PC-9 (cell line): ENCODE results near the gene LIME1. TPM values are rescaled to one million over a fixed set of nuclear protein-coding genes. Genes with fewer than 3 reads are reported as not detected.

Source experiments
- BruUV-seq: library from RNA; stranded (reverse); fragments of 400-500 nt; replicated peaks from 2 replicates; lab custom pipeline; 2021; lab: Mats Ljungman, UMichigan
- CTCF ChIA-PET: fragments of 300-600 bp; sonication (Branson Sonifier 250); formaldehyde crosslinking; loops from one replicate; lab custom pipeline; 2022; ENCODE audit warnings: antibody characterized with exemption; lab: Charles Lee
- POLR2A ChIA-PET: fragments of 300-600 bp; sonication (Branson Sonifier 250); formaldehyde crosslinking; loops from one replicate; lab custom pipeline; 2022; ENCODE audit warnings: antibody characterized with exemption; ENCODE audit not compliant: unreplicated experiment; lab: Charles Lee
- DNase-seq, 2 experiments: peaks; one replicate each; pipeline versions ENCODE4 v3.0.0 to v3.0.0-alpha.2; 2015 to 2022; ENCODE audit warnings: mixed read lengths in 1 of 2
- H2AFZ ChIP-seq: fragments of 200-600 bp; sonication (generic); 2 replicates; pipeline ENCODE4 v1.8.1; 2017; ENCODE audit warnings: antibody characterized with exemption
- H3F3A ChIP-seq: fragments of 200-600 bp; sonication (generic); 2 replicates; pipeline ENCODE4 v1.8.1; 2017; ENCODE audit warnings: antibody characterized with exemption, mild to moderate bottlenecking, low read depth; ENCODE audit not compliant: insufficient read depth
- H3K27ac ChIP-seq: fragments of 200-600 bp; sonication (generic); 2 replicates; pipeline ENCODE4 v1.6.1; 2016; ENCODE audit warnings: mixed run types
- H3K27me3 ChIP-seq: fragments of 200-600 bp; sonication (generic); 2 replicates; pipeline ENCODE4 v1.6.1; 2016; ENCODE audit warnings: low read depth, mixed run types; ENCODE audit not compliant: insufficient read depth
- H3K36me3 ChIP-seq: fragments of 200-600 bp; sonication (generic); 2 replicates; pipeline ENCODE4 v1.6.1; 2016; ENCODE audit warnings: low read depth, mixed run types
- H3K4me1 ChIP-seq: fragments of 200-600 bp; sonication (generic); replicated peaks from 2 replicates; pipeline ENCODE4 v1.6.1; 2016; ENCODE audit warnings: mixed run types; ENCODE audit not compliant: insufficient read depth
- H3K4me2 ChIP-seq: fragments of 200-600 bp; sonication (generic); 2 replicates; pipeline ENCODE4 v1.6.1; 2017; ENCODE audit warnings: mixed run types
- H3K4me3 ChIP-seq: fragments of 200-600 bp; sonication (generic); 2 replicates; pipeline ENCODE4 v1.6.1; 2016; ENCODE audit warnings: mixed run types
- H3K79me2 ChIP-seq: fragments of 200-600 bp; sonication (generic); 2 replicates; pipeline ENCODE4 v1.6.1; 2017; ENCODE audit warnings: low read depth, mixed run types
- H3K9me2 ChIP-seq: fragments of 200-600 bp; sonication (generic); 2 replicates; pipeline ENCODE4 v1.8.1; 2017; ENCODE audit warnings: mild to moderate bottlenecking; ENCODE audit not compliant: insufficient read depth
- H3K9me3 ChIP-seq: fragments of 200-600 bp; sonication (generic); 2 replicates; pipeline ENCODE4 v1.8.1; 2016; ENCODE audit warnings: low read depth; ENCODE audit not compliant: insufficient read depth
- H4K20me1 ChIP-seq: fragments of 200-600 bp; sonication (generic); 2 replicates; pipeline ENCODE4 v1.8.1; 2017; ENCODE audit not compliant: insufficient read depth
- CTCF ChIP-seq: fragments of 200-600 bp; sonication (generic); conservative IDR thresholded peaks from 2 replicates; pipeline ENCODE4 v1.6.1; 2017; ENCODE audit warnings: mixed run types, antibody characterized with exemption, mild to moderate bottlenecking, moderate library complexity
- EZH2 ChIP-seq: fragments of 200-600 bp; sonication (generic); IDR thresholded peaks from 2 replicates; pipeline ENCODE4 v1.8.0; 2017; ENCODE audit warnings: antibody characterized with exemption, low read depth
- intact Hi-C: fragments of 100-400 bp; cut with micrococcal nuclease; formaldehyde crosslinking; loops from one replicate; pipeline ENCODE4 v1.10.0; 2022; ENCODE audit not compliant: unreplicated experiment
- total RNA-seq: library from RNA; stranded (reverse); gene quantifications from 2 replicates; pipeline ENCODE4 v1.2.3, GENCODE V29; 2021

The LIME1 gene
- total RNA-seq, 1 experiment from 2014 or later = 18.7 TPM

DNA sequence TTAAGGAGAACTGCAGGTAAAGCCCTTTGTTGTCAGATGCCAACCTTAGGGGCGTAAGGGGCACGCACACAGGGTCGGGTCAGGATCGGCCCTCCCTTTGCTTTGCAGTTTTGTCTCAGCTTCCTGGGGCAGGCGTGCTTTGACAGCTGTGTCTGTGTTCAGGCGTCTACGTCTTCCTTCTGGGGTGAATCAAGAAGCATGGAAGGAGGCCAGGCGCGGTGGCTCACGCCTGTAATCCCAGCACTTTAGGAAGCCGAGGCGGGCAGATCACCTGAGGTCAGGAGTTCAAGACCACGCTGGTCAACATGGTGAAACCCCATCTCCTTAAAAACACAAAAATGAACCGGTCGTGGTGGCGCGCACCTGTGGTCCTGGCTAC is 27.3 kb upstream of the LIME1 start:
- BruUV-seq = TSS peak; percentile 57
- Histone ChIP-seq H3K9me2 (no peaks in the 10 kb centered on the region), H3K4me1 (peaks cover 18% of the 10 kb centered on the region), H3K36me3 (peaks cover 47% of the 10 kb centered on the region), H3F3A (no peaks in the 10 kb centered on the region; the same call in 1 of the 2 replicates), H3K79me2 (peaks cover 87% of the 10 kb centered on the region), H2AFZ (no peak overlapping the region), H4K20me1 (peaks cover 17% of the 10 kb centered on the region; the same call in 1 of the 2 replicates), H3K27ac (no peak overlapping the region), H3K9me3 (no peaks in the 10 kb centered on the region), H3K4me2 (peak overlapping the region; percentile 97), H3K4me3 (peak overlapping the region; percentile 96), H3K27me3 (no peaks in the 10 kb centered on the region)
- CTCF ChIA-PET = interaction anchor here (0.6 kb wide), 1 partner anchor 355 kb away, joined by 8 read pairs; no protein-coding TSS in a partner anchor
- DNase-seq = no peak
- TF ChIP-seq EZH2 (no peak), CTCF (no peak)
- POLR2A ChIA-PET = no interaction called here
- intact Hi-C loops = loop anchor here (5.0 kb wide), 1 partner anchor 263 kb away; no protein-coding TSS in a partner anchor

GRCh38 chr20:63711085-63711645 is 25.3 kb upstream of the LIME1 start:
- no TSS peak for BruUV-seq
- no peak overlapping the region for H3K27ac ChIP-seq
- no peaks in the 10 kb centered on the region for H3K9me2 ChIP-seq
- H4K20me1 ChIP-seq = peaks cover 22% of the 10 kb centered on the region
- no peak overlapping the region for H3K4me2 ChIP-seq
- peak in 1 of 2 experiments; percentile 17 for DNase-seq
- no peaks in the 10 kb centered on the region; the same call in 1 of the 2 replicates for H3F3A ChIP-seq
- TF ChIP-seq EZH2 (no peak), CTCF (no peak)
- H3K36me3 ChIP-seq = peaks cover 40% of the 10 kb centered on the region
- H2AFZ ChIP-seq = no peak overlapping the region
- ChIA-PET POLR2A (interaction anchor here (0.6 to 0.7 kb wide), 2 partner anchors 13 to 169 kb away, joined by 3 to 11 read pairs; no protein-coding TSS in a partner anchor), CTCF (interaction anchor here (0.6 kb wide), 1 partner anchor 173 kb away, joined by 6 read pairs; no protein-coding TSS in a partner anchor)
- H3K79me2 ChIP-seq = peaks cover 91% of the 10 kb centered on the region
- H3K4me3 ChIP-seq = no peak overlapping the region
- peaks cover 15% of the 10 kb centered on the region for H3K4me1 ChIP-seq
- no peaks in the 10 kb centered on the region for H3K27me3 ChIP-seq
- intact Hi-C loops = no loop called here
- H3K9me3 ChIP-seq = no peaks in the 10 kb centered on the region

- CTCF ChIA-PET = no interaction called here
- no TSS peak for BruUV-seq
These were observed 24.3 kb upstream of the LIME1 start for GRCh38 chr20:63712191-63712590.

More at GRCh38 chr20:63712191-63712590, 24.3 kb upstream of the LIME1 start:
- H3K36me3 ChIP-seq = peaks cover 40% of the 10 kb centered on the region
- H4K20me1 ChIP-seq = peaks cover 22% of the 10 kb centered on the region
- H3K79me2 ChIP-seq = peaks cover 89% of the 10 kb centered on the region
- H3K4me3 ChIP-seq = no peak overlapping the region
- intact Hi-C loops = no loop called here
- POLR2A ChIA-PET = interaction anchor here (0.7 kb wide), 1 partner anchor 62 kb away, joined by 4 read pairs; no protein-coding TSS in a partner anchor
- H3K9me2 ChIP-seq = no peaks in the 10 kb centered on the region
- H3K9me3 ChIP-seq = no peaks in the 10 kb centered on the region
- H2AFZ ChIP-seq = no peak overlapping the region
- peak in 1 of 2 experiments; percentile 8 for DNase-seq
- no peak overlapping the region for H3K27ac ChIP-seq
- H3K4me1 ChIP-seq = peaks cover 10% of the 10 kb centered on the region; the same call in 1 of the 2 replicates
- H3F3A ChIP-seq = no peaks in the 10 kb centered on the region; the same call in 1 of the 2 replicates
- no peak overlapping the region for H3K4me2 ChIP-seq
- TF ChIP-seq EZH2 = no peak
- no peak for TF ChIP-seq CTCF
- no peaks in the 10 kb centered on the region for H3K27me3 ChIP-seq
